DND-41 (cell line): Measurements from ENCODE around the gene HEBP1.
A peak's percentile ranks its signal among the peaks of the same experiment; 100 is the strongest.

ENCODE experiments used
- ATAC-seq: fragments of 200-7000 bp; cut with Tn5 transposase; 3 replicates; pipeline ENCODE4 v1.9.1; 2021; ENCODE audit warnings: low read depth; ENCODE audit not compliant: insufficient read depth
- DNase-seq: peaks from one replicate; pipeline ENCODE4 v3.0.0-alpha.2; 2020
- H2AFZ ChIP-seq: 2 replicates; pipeline ENCODE4 v1.6.0; 2012; ENCODE audit warnings: low read depth, low read length
- H3K27ac ChIP-seq: 2 replicates; pipeline ENCODE4 v1.5.1; 2012; ENCODE audit warnings: low read length, inconsistent platforms
- H3K27me3 ChIP-seq: fragments of 200-600 bp; sonication (generic); 2 replicates; pipeline ENCODE4 v1.6.0; 2012; ENCODE audit warnings: low read length, mild to moderate bottlenecking, inconsistent platforms; ENCODE audit not compliant: insufficient read depth, poor library complexity
- H3K36me3 ChIP-seq: 2 replicates; pipeline ENCODE4 v1.5.1; 2012; ENCODE audit warnings: low read length, inconsistent platforms; ENCODE audit not compliant: insufficient read depth
- H3K4me1 ChIP-seq: 2 replicates; pipeline ENCODE4 v1.5.1; 2012; ENCODE audit warnings: mild to moderate bottlenecking, low read length; ENCODE audit not compliant: insufficient read depth
- H3K4me2 ChIP-seq: 2 replicates; pipeline ENCODE4 v1.6.0; 2012; ENCODE audit warnings: mild to moderate bottlenecking, moderate library complexity, low read length, inconsistent platforms; ENCODE audit not compliant: insufficient read depth
- H3K4me3 ChIP-seq, 2 experiments: fragments of 200-600 bp in 1 of 2; shearing (Covaris generic) in 1 of 2; 2 replicates each; pipeline ENCODE4 v1.5.1; 2012 to 2016; ENCODE audit warnings: inconsistent platforms in 2 of 2, low read length in 2 of 2, mild to moderate bottlenecking in 2 of 2, low read depth in 1 of 2, moderate library complexity in 1 of 2
- H3K79me2 ChIP-seq: 2 replicates; pipeline ENCODE4 v1.6.0; 2012; ENCODE audit warnings: low read length, inconsistent platforms; ENCODE audit not compliant: insufficient read depth
- H3K9ac ChIP-seq: 2 replicates; pipeline ENCODE4 v1.6.0; 2012; ENCODE audit warnings: low read depth, mild to moderate bottlenecking, inconsistent platforms, low read length, moderate library complexity
- H3K9me3 ChIP-seq: 2 replicates; pipeline ENCODE4 v1.5.1; 2012; ENCODE audit warnings: low read length, moderate library complexity, mild to moderate bottlenecking, inconsistent platforms; ENCODE audit not compliant: insufficient read depth, severe bottlenecking
- H4K20me1 ChIP-seq: 2 replicates; pipeline ENCODE4 v1.6.0; 2012; ENCODE audit warnings: low read length; ENCODE audit not compliant: insufficient read depth
- CTCF ChIP-seq: IDR thresholded peaks from 2 replicates; pipeline ENCODE4 v1.5.1; 2012; ENCODE audit warnings: borderline replicate concordance, low read length, moderate library complexity, mild to moderate bottlenecking; ENCODE audit not compliant: poor library complexity, severe bottlenecking; ENCODE audit errors: extremely low read depth
- EZH2 ChIP-seq: IDR thresholded peaks from 3 replicates; pipeline ENCODE4 v1.6.1; 2012; ENCODE audit warnings: borderline replicate concordance, low read depth, mild to moderate bottlenecking, moderate library complexity, low read length, inconsistent platforms; ENCODE audit not compliant: severe bottlenecking

Gene HEBP1

GRCh38 chr12:12984149-12984548, 15.9 kb downstream of the HEBP1 start:
- ATAC-seq (no peak), DNase-seq (no peak)
- Histone ChIP-seq H3K9ac (no peak overlapping the region), H3K4me2 (no peak overlapping the region), H3K9me3 (no peaks in the 10 kb centered on the region), H3K27ac (no peak overlapping the region), H4K20me1 (no peaks in the 10 kb centered on the region), H3K27me3 (peaks cover 6% of the 10 kb centered on the region), H2AFZ (no peak overlapping the region), H3K4me1 (no peaks in the 10 kb centered on the region), H3K4me3 (no peak overlapping the region), H3K36me3 (no peaks in the 10 kb centered on the region), H3K79me2 (no peaks in the 10 kb centered on the region)
- no peak for TF ChIP-seq CTCF
- TF ChIP-seq EZH2 = no peak

GRCh38 chr12:12983420-12984035, 16.5 kb downstream of the HEBP1 start:
- Histone ChIP-seq H3K9me3 (no peaks in the 10 kb centered on the region), H3K4me2 (no peak overlapping the region), H3K27ac (no peak overlapping the region), H3K9ac (no peak overlapping the region), H3K36me3 (no peaks in the 10 kb centered on the region), H3K4me1 (no peaks in the 10 kb centered on the region), H4K20me1 (no peaks in the 10 kb centered on the region), H3K79me2 (no peaks in the 10 kb centered on the region), H2AFZ (no peak overlapping the region), H3K27me3 (peaks cover under 1% of the 10 kb centered on the region), H3K4me3 (no peak overlapping the region)
- DNase-seq (peak; percentile 10), ATAC-seq (peak; percentile 69; the same call in 2 of the 3 replicates)
- TF ChIP-seq CTCF (peak; percentile 68), EZH2 (no peak)

- Histone ChIP-seq H3K9ac (no peak overlapping the region), H3K36me3 (no peaks in the 10 kb centered on the region)
- no peak for ATAC-seq
Measured at GRCh38 chr12:12982331-12982730, 17.7 kb downstream of the HEBP1 start.

More at GRCh38 chr12:12982331-12982730, 17.7 kb downstream of the HEBP1 start:
- TF ChIP-seq CTCF = no peak
- no peaks in the 10 kb centered on the region for H4K20me1 ChIP-seq
- DNase-seq = no peak
- no peak overlapping the region for H3K4me2 ChIP-seq
- H3K79me2 ChIP-seq = no peaks in the 10 kb centered on the region
- H3K27me3 ChIP-seq = no peaks in the 10 kb centered on the region
- H3K4me3 ChIP-seq = no peak overlapping the region
- H3K27ac ChIP-seq = no peak overlapping the region
- H3K4me1 ChIP-seq = no peaks in the 10 kb centered on the region
- H3K9me3 ChIP-seq = no peaks in the 10 kb centered on the region
- H2AFZ ChIP-seq = no peak overlapping the region
